Lung microvascular endothelial cell (primary cell): ENCODE measurements around the gene ATP2B2. TPM values are rescaled to one million over a fixed set of nuclear protein-coding genes. Genes with fewer than 3 reads are reported as not detected.

Experiments used
- DNase-seq, 2 donors: peaks; one replicate each; pipeline versions ENCODE4 v3.0.0 to v3.0.0-alpha.2; 2010; ENCODE audit warnings: low read depth in 2 of 2
- total RNA-seq: library from RNA; depleted of rRNA; stranded (reverse); fragments of >200 nt; gene quantifications from 2 replicates; pipeline ENCODE4 v1.2.1, GENCODE V29; 2014

The ATP2B2 gene
- total RNA-seq, 1 donor from 2014 or later = not detected

- DNase-seq = no peak
These were observed 73.1 kb downstream of the ATP2B2 start for GRCh38 chr3:10432156-10432845.

GRCh38 chr3:10430805-10431204, 74.6 kb downstream of the ATP2B2 start:
- DNase-seq = no peak

- no peak for DNase-seq
These were observed 76.8 kb downstream of the ATP2B2 start for GRCh38 chr3:10428406-10429091.

GRCh38 chr3:10426346-10427220, 78.8 kb downstream of the ATP2B2 start:
- DNase-seq = no peak

GRCh38 chr3:10423171-10423882, 82.1 kb downstream of the ATP2B2 start:
- DNase-seq = no peak

GRCh38 chr3:10421996-10422395, 83.4 kb downstream of the ATP2B2 start:
- DNase-seq = no peak

- DNase-seq = no peak
These were observed 84.5 kb downstream of the ATP2B2 start for GRCh38 chr3:10420745-10421475.

- no peak for DNase-seq
These were observed 85.7 kb downstream of the ATP2B2 start for GRCh38 chr3:10419637-10420232.

- DNase-seq = peak; percentile 7 to 16
These were observed 87.5 kb downstream of the ATP2B2 start for GRCh38 chr3:10417847-10418246.

GRCh38 chr3:10416730-10417300, 88.6 kb downstream of the ATP2B2 start:
- DNase-seq = no peak

GRCh38 chr3:10413041-10413440, 92.3 kb downstream of the ATP2B2 start:
- no peak for DNase-seq

- DNase-seq = no peak
These were observed 93.6 kb downstream of the ATP2B2 start for GRCh38 chr3:10411598-10412332.

- DNase-seq = no peak
These were observed 94.9 kb downstream of the ATP2B2 start for GRCh38 chr3:10410383-10411002.

GRCh38 chr3:10408680-10409079, 96.7 kb downstream of the ATP2B2 start:
- no peak for DNase-seq

- DNase-seq = no peak
These were observed 98.0 kb downstream of the ATP2B2 start for GRCh38 chr3:10407361-10407760.

- no peak for DNase-seq
These were observed 99.0 kb downstream of the ATP2B2 start for GRCh38 chr3:10406414-10406813.

- no peak for DNase-seq
These were observed 99.6 kb downstream of the ATP2B2 start for GRCh38 chr3:10405816-10406215.

GRCh38 chr3:10404876-10405275, 100.5 kb downstream of the ATP2B2 start:
- no peak for DNase-seq

- DNase-seq = no peak
These were observed 101.0 kb downstream of the ATP2B2 start for GRCh38 chr3:10404377-10404776.
